Body of pancreas (tissue), 4 donors: Measurements from ENCODE around the gene NEGR1. TPM values are rescaled to one million over a fixed set of nuclear protein-coding genes. Genes with fewer than 3 reads are reported as not detected.

Experiments
- ATAC-seq: fragments of 150-250 bp; one replicate; pipeline ENCODE4 v1.9.1; 2016
- DNase-seq, 4 donors: peaks; one replicate each; pipeline ENCODE4 v3.0.0-alpha.2; 2019
- H3K27ac ChIP-seq, 4 donors: fragments of 200-600 bp; sonication (generic); 1 replicate in 3 of 4; 2 replicates in 1 of 4; pipeline versions ENCODE4 v1.5.1 to v1.6.1; 2016 to 2019; ENCODE audit warnings: mild to moderate bottlenecking in 1 of 4, mixed read lengths in 1 of 4, moderate library complexity in 1 of 4
- H3K27me3 ChIP-seq, 2 donors: fragments of 200-600 bp; sonication (generic); one replicate each; pipeline ENCODE4 v1.6.0; 2016; ENCODE audit warnings: mild to moderate bottlenecking in 1 of 2
- H3K36me3 ChIP-seq, 2 donors: fragments of 200-600 bp; sonication (generic); replicated peaks in 1 of 2; 2 replicates each; pipeline ENCODE4 v1.5.1; 2016; ENCODE audit warnings: low read depth in 2 of 2; ENCODE audit not compliant: insufficient read depth in 1 of 2
- H3K4me1 ChIP-seq: fragments of 200-600 bp; sonication (generic); one replicate; pipeline ENCODE4 v1.6.0; 2016
- H3K4me3 ChIP-seq, 2 donors: fragments of 200-600 bp; sonication (generic); 1 replicate in 1 of 2; 2 replicates in 1 of 2; pipeline ENCODE4 v1.5.1; 2016 to 2019
- H3K9me3 ChIP-seq, 3 donors: fragments of 200-600 bp; sonication (generic); 1 replicate in 2 of 3; 2 replicates in 1 of 3; pipeline ENCODE4 v1.5.1; 2016
- CTCF ChIP-seq, 7 experiments: fragments of 450-650 bp in 4 of 7; fragments of 200-600 bp in 3 of 7; sonication (generic) in 3 of 7; IDR thresholded peaks; one replicate each; pipeline ENCODE4 v1.5.1; 2016 to 2019; ENCODE audit warnings: antibody characterized with exemption in 7 of 7
- POLR2A ChIP-seq, 3 donors: fragments of 450-650 bp; IDR thresholded peaks; one replicate each; pipeline ENCODE4 v1.6.1; 2016; ENCODE audit warnings: antibody characterized with exemption in 3 of 3, mild to moderate bottlenecking in 2 of 3
- WGBS, 2 donors: methylation state at CpG; one replicate each; pipeline ENCODE4 v1.1.5; 2017; 5-methylcytosine and 5-hydroxymethylcytosine counted together
- intact Hi-C: fragments of 100-400 bp; cut with DNase I; formaldehyde crosslinking; loops from one replicate; pipeline ENCODE4 v1.15.1; 2023
- total RNA-seq, 2 donors: library from RNA; depleted of rRNA; stranded (reverse); fragments of >200 nt; gene quantifications; one replicate each; pipeline ENCODE4 v1.1.0, GENCODE V29; 2016

The NEGR1 gene
- total RNA-seq, 2 donors from 2014 or later, result 6.3 to 9.6 TPM

DNA sequence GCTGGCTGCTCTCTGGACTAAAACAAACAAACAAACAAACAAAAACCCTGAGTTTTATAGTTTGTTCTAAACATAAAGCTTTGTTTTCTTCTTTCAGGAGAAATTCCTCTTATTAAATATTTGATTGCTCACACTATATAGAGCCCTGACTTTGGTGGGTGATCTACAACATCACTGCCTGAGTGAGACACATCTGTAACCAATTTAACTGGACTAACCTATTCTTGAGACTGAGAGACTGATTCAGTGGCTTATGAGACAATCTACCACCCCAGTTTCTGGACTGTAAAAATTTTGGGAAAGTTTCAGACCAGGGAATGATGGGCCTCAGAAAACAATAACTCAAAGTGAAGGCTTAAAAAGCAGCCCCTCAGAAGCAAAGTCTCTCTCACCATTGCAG lies 537.0 kb downstream of the NEGR1 start:
- intact Hi-C loops, result no loop called here
- no peaks in the 10 kb centered on the region for H3K36me3 ChIP-seq
- H3K9me3 ChIP-seq, result no peaks in the 10 kb centered on the region
- H3K4me1 ChIP-seq, result no peaks in the 10 kb centered on the region
- TF ChIP-seq POLR2A (IDR thresholded peaks at IDR 0.05), result no peak
- TF ChIP-seq CTCF (IDR thresholded peaks at IDR 0.05), result no peak
- no peak overlapping the region for H3K27ac ChIP-seq
- no peaks in the 10 kb centered on the region for H3K27me3 ChIP-seq
- ATAC-seq (no peak), DNase-seq (no peak)
- H3K4me3 ChIP-seq, result no peak overlapping the region

DNA sequence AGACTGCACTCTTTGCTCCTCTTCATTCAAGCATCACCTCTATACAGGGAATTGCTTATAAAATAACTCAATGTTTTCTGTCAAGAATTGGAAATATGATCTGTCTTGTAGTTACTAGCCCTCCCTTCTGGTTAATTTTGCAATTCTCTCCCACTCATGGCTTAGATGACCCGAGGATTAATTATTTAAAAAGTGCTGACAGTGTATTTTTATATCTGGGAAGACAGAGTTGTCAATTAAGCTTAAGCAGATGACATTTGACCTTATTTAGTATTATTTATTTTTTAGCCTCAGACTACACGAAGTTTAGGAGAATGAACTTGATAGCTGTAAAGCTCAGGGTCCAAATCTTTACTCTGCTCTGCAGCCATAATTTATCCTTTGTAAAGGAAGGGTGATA lies 538.5 kb downstream of the NEGR1 start:
- H3K27ac ChIP-seq, result no peak overlapping the region
- DNase-seq, result no peak
- ATAC-seq, result no peak
- 28 to 59% methylated on average over 2 of the region's 2 CpGs for WGBS, 2 donors
- TF ChIP-seq POLR2A (IDR thresholded peaks at IDR 0.05), result no peak
- TF ChIP-seq CTCF (IDR thresholded peaks at IDR 0.05), result no peak
- no peaks in the 10 kb centered on the region for H3K4me1 ChIP-seq
- H3K36me3 ChIP-seq, result no peaks in the 10 kb centered on the region
- no peak overlapping the region for H3K4me3 ChIP-seq
- intact Hi-C loops, result no loop called here
- no peaks in the 10 kb centered on the region for H3K9me3 ChIP-seq
- H3K27me3 ChIP-seq, result no peaks in the 10 kb centered on the region

DNA sequence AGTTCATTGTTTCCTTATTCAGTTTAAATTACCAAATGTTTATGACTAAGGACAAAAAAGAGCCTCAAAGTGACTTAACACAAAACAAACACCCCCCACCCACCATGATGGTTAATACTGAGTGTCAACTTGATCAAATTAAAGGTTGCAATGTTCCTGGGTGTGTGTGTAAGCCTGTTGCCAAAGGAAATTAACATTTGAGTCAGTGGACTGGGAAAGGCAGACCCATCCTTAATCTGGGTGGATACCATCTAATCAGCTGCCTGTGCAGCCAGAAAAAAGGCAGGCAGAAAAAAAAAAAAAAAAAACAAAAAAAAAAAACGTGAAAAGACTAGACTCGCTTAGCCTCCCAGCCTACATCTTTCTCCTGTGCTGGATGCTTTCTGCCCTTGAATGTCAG lies 543.4 kb downstream of the NEGR1 start:
- no peaks in the 10 kb centered on the region for H3K9me3 ChIP-seq
- intact Hi-C loops, result no loop called here
- no peaks in the 10 kb centered on the region for H3K4me1 ChIP-seq
- DNase-seq, result no peak
- 61 to 67% methylated on average over 2 of the region's 2 CpGs for WGBS, 2 donors
- H3K27me3 ChIP-seq, result no peaks in the 10 kb centered on the region
- TF ChIP-seq CTCF (IDR thresholded peaks at IDR 0.05) (no peak), POLR2A (IDR thresholded peaks at IDR 0.05) (no peak)
- H3K4me3 ChIP-seq, result no peak overlapping the region
- H3K36me3 ChIP-seq, result no peaks in the 10 kb centered on the region
- H3K27ac ChIP-seq, result no peak overlapping the region
- ATAC-seq, result no peak

GRCh38 chr1:71738256-71738655 lies 544.1 kb downstream of the NEGR1 start:
- no peak for ATAC-seq

More at GRCh38 chr1:71738256-71738655, 544.1 kb downstream of the NEGR1 start:
- intact Hi-C loops, result no loop called here
- no peak for DNase-seq
- no peaks in the 10 kb centered on the region for H3K27me3 ChIP-seq
- H3K36me3 ChIP-seq, result no peaks in the 10 kb centered on the region
- 75 to 83% methylated on average over 1 of the region's 1 CpG for WGBS, 2 donors
- H3K4me1 ChIP-seq, result no peaks in the 10 kb centered on the region
- H3K27ac ChIP-seq, result no peak overlapping the region
- no peaks in the 10 kb centered on the region for H3K9me3 ChIP-seq
- TF ChIP-seq POLR2A (IDR thresholded peaks at IDR 0.05), result no peak
- TF ChIP-seq CTCF (IDR thresholded peaks at IDR 0.05), result no peak
- no peak overlapping the region for H3K4me3 ChIP-seq
